Measurements from ENCODE around the gene RBX1.

RBX1 gene

DNA sequence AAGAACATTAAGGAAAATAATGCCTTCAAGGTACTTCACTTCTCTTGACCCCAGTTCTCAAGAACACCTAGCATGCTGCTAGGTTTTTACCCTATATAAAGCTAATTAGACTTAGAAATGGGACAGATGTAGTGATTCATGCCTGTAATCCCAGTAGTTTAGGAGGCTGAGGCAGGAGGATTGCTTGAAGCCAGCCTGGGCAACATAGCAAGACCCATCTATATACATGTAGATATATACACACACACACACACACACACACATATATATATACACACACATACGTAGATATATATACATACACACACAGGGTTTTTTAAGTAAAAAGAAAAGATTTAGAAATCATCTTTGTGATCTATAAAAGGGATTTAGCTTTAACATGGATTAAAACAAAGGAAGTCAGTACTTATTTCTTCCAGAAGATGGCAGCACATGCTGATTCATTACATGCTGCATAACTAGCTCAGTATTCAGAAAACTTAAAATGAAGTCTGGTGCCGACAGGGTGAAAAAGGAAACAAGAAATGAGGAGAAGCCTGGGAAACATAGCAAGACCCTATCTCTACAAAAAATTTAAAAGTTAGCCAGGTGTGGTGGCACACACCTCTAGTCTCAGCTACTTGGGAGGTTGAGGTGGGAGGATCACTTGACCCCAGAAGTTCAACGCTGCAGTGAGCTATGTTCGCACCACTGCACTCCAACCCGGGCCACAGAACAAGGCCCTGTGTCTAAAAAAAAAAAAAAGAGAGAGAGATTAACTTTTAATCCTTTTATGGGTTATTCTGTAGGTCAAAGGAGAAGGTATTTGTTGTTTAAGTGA is 28.5 kb upstream of the RBX1 start:
- DNase-seq (ENCODE audit: low spot score): peak; percentile 52
- TF ChIP-seq CTCF (IDR thresholded peaks at IDR 0.05; ENCODE audit: extremely low read depth, missing control alignments): peak; percentile 26

- no peak for DNase-seq (ENCODE audit: low spot score)
- TF ChIP-seq CTCF (IDR thresholded peaks at IDR 0.05; ENCODE audit: extremely low read depth, missing control alignments): no peak
Observed at GRCh38 chr22:40928657-40929056, 22.5 kb upstream of the RBX1 start.

DNA sequence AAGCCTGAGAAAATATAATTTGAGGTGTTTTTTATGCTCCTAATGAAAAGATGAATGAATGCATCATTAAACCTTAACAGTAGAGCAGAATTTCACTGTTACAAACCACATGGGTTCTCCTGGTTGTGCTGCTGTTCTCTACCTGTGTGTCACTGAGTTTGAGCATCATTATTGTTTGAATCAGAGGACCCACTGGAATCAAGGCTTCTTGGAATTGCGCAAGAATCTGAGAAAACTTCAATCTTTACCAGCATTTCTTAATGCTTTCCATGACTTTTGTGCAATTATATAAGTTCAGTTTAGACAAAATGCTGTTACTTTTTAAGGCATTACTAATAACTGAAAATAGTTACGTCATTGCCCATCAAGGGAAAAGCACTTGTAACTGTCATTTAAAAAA is 18.8 kb upstream of the RBX1 start:
- no peak for DNase-seq (ENCODE audit: low spot score)
- TF ChIP-seq CTCF (IDR thresholded peaks at IDR 0.05; ENCODE audit: extremely low read depth, missing control alignments): no peak

DNA sequence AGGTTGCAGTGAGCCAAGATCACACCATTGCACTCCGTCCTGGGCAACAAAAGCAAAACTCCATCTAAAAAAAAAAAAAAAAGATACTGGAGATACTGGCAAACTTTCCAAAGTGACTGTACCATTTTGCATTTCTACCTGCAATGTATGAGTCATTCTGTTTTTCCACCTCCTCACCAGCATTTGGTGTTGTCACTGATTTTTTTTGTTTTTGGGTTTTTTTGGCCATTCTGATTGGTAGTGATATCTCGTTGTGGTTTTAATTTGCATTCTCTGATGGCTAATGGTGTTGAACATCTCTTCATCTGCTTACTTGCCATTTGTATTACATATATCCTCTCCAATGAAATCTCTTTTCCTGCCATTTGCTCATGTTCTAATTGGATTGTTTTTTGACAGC is 12.0 kb upstream of the RBX1 start:
- no peak for TF ChIP-seq CTCF (IDR thresholded peaks at IDR 0.05; ENCODE audit: extremely low read depth, missing control alignments)

GRCh38 chr22:40951795-40952605 is 822 bp downstream of the RBX1 start:
- DNase-seq (ENCODE audit: low spot score): peak; percentile 27
- no peak for TF ChIP-seq CTCF (IDR thresholded peaks at IDR 0.05; ENCODE audit: extremely low read depth, missing control alignments)

More for the DNA sequence above, 12.0 kb upstream of the RBX1 start:
- no peak for DNase-seq (ENCODE audit: low spot score)

DNA sequence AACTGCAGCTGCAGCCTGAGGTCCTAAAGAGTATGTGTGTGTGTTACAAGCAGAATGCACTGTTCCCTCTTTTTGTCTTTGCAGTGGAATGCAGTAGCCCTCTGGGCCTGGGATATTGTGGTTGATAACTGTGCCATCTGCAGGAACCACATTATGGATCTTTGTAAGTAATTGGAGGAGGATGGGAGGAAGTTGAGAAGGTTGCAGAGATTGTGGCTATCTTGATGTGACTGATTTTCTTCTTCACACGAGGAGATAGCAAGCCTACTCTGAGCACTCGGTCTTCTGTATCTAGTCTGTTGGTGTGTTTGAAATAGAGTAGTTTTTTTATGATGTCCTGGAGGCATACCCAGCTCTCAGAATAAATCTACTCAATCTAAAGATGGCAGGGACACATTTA is 2.3 kb downstream of the RBX1 start:
- DNase-seq (ENCODE audit: low spot score): no peak
- TF ChIP-seq CTCF (IDR thresholded peaks at IDR 0.05; ENCODE audit: extremely low read depth, missing control alignments): no peak

GRCh38 chr22:40954113-40954512 is 2.9 kb downstream of the RBX1 start:
- no peak for DNase-seq (ENCODE audit: low spot score)
- no peak for TF ChIP-seq CTCF (IDR thresholded peaks at IDR 0.05; ENCODE audit: extremely low read depth, missing control alignments)

All from GM20000 (cell line).